ENCODE data around the gene NINL.

- TF ChIP-seq GABPA (IDR thresholded peaks at IDR 0.05 in 1 of 2, conservative IDR thresholded peaks at IDR 0.05 in 1 of 2) = no peak
- TF ChIP-seq CTCF (IDR thresholded peaks at IDR 0.05; ENCODE audit: low read depth, low read length, missing input control) = no peak
- TF ChIP-seq YY1 (IDR thresholded peaks at IDR 0.05) = no peak
- no peak for TF ChIP-seq TAF1 (conservative IDR thresholded peaks at IDR 0.05)
- TF ChIP-seq MAX (IDR thresholded peaks at IDR 0.05) = no peak
These were observed 132.1 kb downstream of the NINL start for GRCh38 chr20:25453035-25453810.

Data from liver (tissue), 3 donors.